OCI-M2 (cell line): ENCODE results near the gene CYB561.

ENCODE experiments used
- DNase-seq: peaks from one replicate; lab custom pipeline; 2025; ENCODE audit not compliant: unreplicated experiment; lab: John Stamatoyannopoulos, UW

The CYB561 gene

GRCh38 chr17:63452046-63452961, 6.2 kb upstream of the CYB561 start:
- DNase-seq, result no peak

- DNase-seq, result no peak
These were observed 5.0 kb upstream of the CYB561 start for GRCh38 chr17:63451150-63451549.

GRCh38 chr17:63450551-63450950, 4.4 kb upstream of the CYB561 start:
- no peak for DNase-seq

GRCh38 chr17:63448655-63449054, 2.5 kb upstream of the CYB561 start:
- DNase-seq, result no peak

- DNase-seq, result no peak
These were observed 1.4 kb upstream of the CYB561 start for GRCh38 chr17:63447471-63448009.

- no peak for DNase-seq
These were observed 806 bp upstream of the CYB561 start for GRCh38 chr17:63446753-63447470.

- DNase-seq, result no peak
These were observed 544 bp downstream of the CYB561 start for GRCh38 chr17:63445571-63445953.

- no peak for DNase-seq
These were observed 1.0 kb downstream of the CYB561 start for GRCh38 chr17:63445065-63445464.

GRCh38 chr17:63444457-63444856, 1.6 kb downstream of the CYB561 start:
- no peak for DNase-seq

GRCh38 chr17:63443053-63443452, 3.1 kb downstream of the CYB561 start:
- no peak for DNase-seq

GRCh38 chr17:63442549-63443035, 3.5 kb downstream of the CYB561 start:
- DNase-seq, result no peak

GRCh38 chr17:63442074-63442473, 4.0 kb downstream of the CYB561 start:
- DNase-seq, result no peak

GRCh38 chr17:63441654-63442053, 4.5 kb downstream of the CYB561 start:
- DNase-seq, result no peak

- DNase-seq, result no peak
These were observed 5.3 kb downstream of the CYB561 start for GRCh38 chr17:63440770-63441335.

GRCh38 chr17:63440127-63440769, 5.9 kb downstream of the CYB561 start:
- no peak for DNase-seq

- no peak for DNase-seq
These were observed 6.4 kb downstream of the CYB561 start for GRCh38 chr17:63439687-63440086.

- DNase-seq, result no peak
These were observed 7.7 kb downstream of the CYB561 start for GRCh38 chr17:63438092-63439051.

- no peak for DNase-seq
These were observed 8.6 kb downstream of the CYB561 start for GRCh38 chr17:63437287-63438091.

- no peak for DNase-seq
These were observed 9.5 kb downstream of the CYB561 start for GRCh38 chr17:63436523-63437110.
